Astrocyte of the hippocampus (primary cell): ENCODE data around the gene RPS25.
"Not testable (repeated sequence)": the region's sequence is repeated elsewhere in the genome, so short reads cannot be mapped to it uniquely, and the experiment has no call there.

Experiments
- DNase-seq: peaks from one replicate; pipeline ENCODE4 v3.0.0; 2011; ENCODE audit warnings: low read depth, low spot score

RPS25 gene

GRCh38 chr11:119016216-119017009 is 1.7 kb downstream of the RPS25 start:
- DNase-seq = no peak

- no peak for DNase-seq
Measured at GRCh38 chr11:119015054-119015611, 3.0 kb downstream of the RPS25 start.

GRCh38 chr11:119014209-119014924 is 3.8 kb downstream of the RPS25 start:
- no peak for DNase-seq

GRCh38 chr11:119012629-119013170 is 5.4 kb downstream of the RPS25 start:
- no peak for DNase-seq

GRCh38 chr11:119011476-119012053 is 6.6 kb downstream of the RPS25 start:
- DNase-seq = no peak

- no peak for DNase-seq
Measured at GRCh38 chr11:119006656-119007055, 11.5 kb downstream of the RPS25 start.

- no peak for DNase-seq
Measured at GRCh38 chr11:119000906-119001305, 17.2 kb downstream of the RPS25 start.

GRCh38 chr11:118998822-118999221 is 19.3 kb downstream of the RPS25 start:
- peak; percentile 94 for DNase-seq

GRCh38 chr11:118998388-118998717 is 19.8 kb downstream of the RPS25 start:
- DNase-seq = peak; percentile 51

- DNase-seq = peak; percentile 94
Measured at GRCh38 chr11:118997627-118998387, 20.3 kb downstream of the RPS25 start, which contains the start of gene CENATAC. TSS of gene CENATAC (plus strand) at chr11:118998138. CDS start at chr11:118998198, 60 bp downstream.

- no peak for DNase-seq
Measured at GRCh38 chr11:118996926-118997626, 21.1 kb downstream of the RPS25 start.

- not testable (repeated sequence) for DNase-seq
Measured at GRCh38 chr11:118991486-118992038, 26.6 kb downstream of the RPS25 start.

GRCh38 chr11:118988280-118988679 is 29.9 kb downstream of the RPS25 start:
- DNase-seq = no peak

GRCh38 chr11:118984825-118985224 is 33.3 kb downstream of the RPS25 start:
- DNase-seq = no peak

- DNase-seq = not testable (repeated sequence)
Measured at GRCh38 chr11:118984337-118984736, 33.8 kb downstream of the RPS25 start.

- DNase-seq = no peak
Measured at GRCh38 chr11:118980191-118980881, 37.8 kb downstream of the RPS25 start.

GRCh38 chr11:118979434-118979833 is 38.7 kb downstream of the RPS25 start:
- no peak for DNase-seq

- peak; percentile 37 for DNase-seq
Measured at GRCh38 chr11:118975771-118976709, 42.1 kb downstream of the RPS25 start.

- no peak for DNase-seq
Measured at GRCh38 chr11:118973985-118974384, 44.2 kb downstream of the RPS25 start.
